Activated naive CD8-positive, alpha-beta T cell (primary cell): ENCODE results near the gene ADARB2.
"Not testable (repeated sequence)": the region's sequence is repeated elsewhere in the genome, so short reads cannot be mapped to it uniquely, and the experiment has no call there.

Experiments
- H3K27ac Mint-ChIP-seq: one replicate; pipeline ENCODE4 v1.8.0; 2021; ENCODE audit warnings: mixed read lengths
- H3K27me3 Mint-ChIP-seq: one replicate; pipeline ENCODE4 v1.8.0; 2021; ENCODE audit warnings: mixed read lengths
- H3K36me3 Mint-ChIP-seq: one replicate; pipeline ENCODE4 v1.8.0; 2021; ENCODE audit warnings: mixed read lengths
- H3K4me1 Mint-ChIP-seq: one replicate; pipeline ENCODE4 v1.8.0; 2021; ENCODE audit warnings: low read depth, mixed read lengths
- H3K4me3 Mint-ChIP-seq: one replicate; pipeline ENCODE4 v1.8.0; 2021; ENCODE audit warnings: mild to moderate bottlenecking, mixed read lengths
- H3K9me3 Mint-ChIP-seq: one replicate; pipeline ENCODE4 v1.8.0; 2021; ENCODE audit warnings: low read depth, mixed read lengths

The ADARB2 gene

GRCh38 chr10:1241973-1242935 is 495.1 kb downstream of the ADARB2 start:
- no peak overlapping the region for H3K4me3 Mint-ChIP-seq
- peaks cover 3% of the 10 kb centered on the region for H3K9me3 Mint-ChIP-seq
- peaks cover 6% of the 10 kb centered on the region for H3K27me3 Mint-ChIP-seq
- H3K4me1 Mint-ChIP-seq: peaks cover 7% of the 10 kb centered on the region
- no peak overlapping the region for H3K27ac Mint-ChIP-seq
- no peaks in the 10 kb centered on the region for H3K36me3 Mint-ChIP-seq

GRCh38 chr10:1241322-1241890 is 495.9 kb downstream of the ADARB2 start:
- peaks cover 5% of the 10 kb centered on the region for H3K27me3 Mint-ChIP-seq
- no peaks in the 10 kb centered on the region for H3K36me3 Mint-ChIP-seq
- H3K9me3 Mint-ChIP-seq: peaks cover 3% of the 10 kb centered on the region
- no peak overlapping the region for H3K27ac Mint-ChIP-seq
- no peak overlapping the region for H3K4me3 Mint-ChIP-seq
- H3K4me1 Mint-ChIP-seq: peaks cover 7% of the 10 kb centered on the region

GRCh38 chr10:1240341-1240775 is 497.0 kb downstream of the ADARB2 start:
- Mint-ChIP-seq H3K36me3 (no peaks in the 10 kb centered on the region), H3K4me3 (peak overlapping the region; percentile 68), H3K4me1 (peaks cover 7% of the 10 kb centered on the region), H3K27me3 (peaks cover 5% of the 10 kb centered on the region), H3K9me3 (peaks cover 3% of the 10 kb centered on the region), H3K27ac (no peak overlapping the region)

GRCh38 chr10:1233031-1233430 is 504.3 kb downstream of the ADARB2 start:
- Mint-ChIP-seq H3K36me3 (no peaks in the 10 kb centered on the region), H3K4me3 (no peak overlapping the region), H3K27ac (no peak overlapping the region), H3K4me1 (no peaks in the 10 kb centered on the region), H3K9me3 (no peaks in the 10 kb centered on the region), H3K27me3 (no peaks in the 10 kb centered on the region)

GRCh38 chr10:1232164-1232911 is 505.0 kb downstream of the ADARB2 start:
- Mint-ChIP-seq H3K4me1 (no peaks in the 10 kb centered on the region), H3K27me3 (no peaks in the 10 kb centered on the region), H3K27ac (no peak overlapping the region), H3K36me3 (no peaks in the 10 kb centered on the region), H3K4me3 (no peak overlapping the region), H3K9me3 (no peaks in the 10 kb centered on the region)

GRCh38 chr10:1230592-1231275 is 506.6 kb downstream of the ADARB2 start:
- Mint-ChIP-seq H3K9me3 (no peaks in the 10 kb centered on the region), H3K4me1 (no peaks in the 10 kb centered on the region), H3K36me3 (no peaks in the 10 kb centered on the region), H3K4me3 (no peak overlapping the region), H3K27me3 (no peaks in the 10 kb centered on the region), H3K27ac (no peak overlapping the region)

GRCh38 chr10:1230138-1230537 is 507.2 kb downstream of the ADARB2 start:
- Mint-ChIP-seq H3K27ac (no peak overlapping the region), H3K36me3 (no peaks in the 10 kb centered on the region)

GRCh38 chr10:1229574-1229973 is 507.8 kb downstream of the ADARB2 start:
- no peak overlapping the region for H3K4me3 Mint-ChIP-seq
- H3K36me3 Mint-ChIP-seq: no peaks in the 10 kb centered on the region
- no peaks in the 10 kb centered on the region for H3K4me1 Mint-ChIP-seq
- no peaks in the 10 kb centered on the region for H3K27me3 Mint-ChIP-seq
- H3K9me3 Mint-ChIP-seq: no peaks in the 10 kb centered on the region
- H3K27ac Mint-ChIP-seq: no peak overlapping the region

More at GRCh38 chr10:1230138-1230537, 507.2 kb downstream of the ADARB2 start:
- Mint-ChIP-seq H3K4me1 (no peaks in the 10 kb centered on the region), H3K4me3 (no peak overlapping the region), H3K9me3 (no peaks in the 10 kb centered on the region), H3K27me3 (no peaks in the 10 kb centered on the region)

- Mint-ChIP-seq H3K4me3 (no peak overlapping the region), H3K27ac (no peak overlapping the region), H3K4me1 (no peaks in the 10 kb centered on the region), H3K27me3 (no peaks in the 10 kb centered on the region), H3K9me3 (no peaks in the 10 kb centered on the region), H3K36me3 (no peaks in the 10 kb centered on the region)
These were observed 508.2 kb downstream of the ADARB2 start for GRCh38 chr10:1229116-1229515.

GRCh38 chr10:1228467-1228975 is 508.8 kb downstream of the ADARB2 start:
- Mint-ChIP-seq H3K27ac (no peak overlapping the region), H3K4me1 (no peaks in the 10 kb centered on the region), H3K4me3 (no peak overlapping the region), H3K9me3 (no peaks in the 10 kb centered on the region), H3K27me3 (no peaks in the 10 kb centered on the region), H3K36me3 (no peaks in the 10 kb centered on the region)

GRCh38 chr10:1227510-1228402 is 509.6 kb downstream of the ADARB2 start:
- Mint-ChIP-seq H3K27me3 (no peaks in the 10 kb centered on the region), H3K36me3 (no peaks in the 10 kb centered on the region), H3K9me3 (no peaks in the 10 kb centered on the region), H3K27ac (no peak overlapping the region), H3K4me1 (no peaks in the 10 kb centered on the region), H3K4me3 (no peak overlapping the region)

- H3K27ac Mint-ChIP-seq, H3K27me3 Mint-ChIP-seq, H3K4me3 Mint-ChIP-seq, H3K9me3 Mint-ChIP-seq, H3K36me3 Mint-ChIP-seq, H3K4me1 Mint-ChIP-seq: not testable (repeated sequence)
These were observed 510.4 kb downstream of the ADARB2 start for GRCh38 chr10:1226907-1227306.

GRCh38 chr10:1219874-1220273 is 517.5 kb downstream of the ADARB2 start:
- H3K36me3 Mint-ChIP-seq, H3K4me3 Mint-ChIP-seq, H3K9me3 Mint-ChIP-seq, H3K4me1 Mint-ChIP-seq, H3K27ac Mint-ChIP-seq, H3K27me3 Mint-ChIP-seq: not testable (repeated sequence)

GRCh38 chr10:1217661-1218060 is 519.7 kb downstream of the ADARB2 start:
- no peak overlapping the region for H3K4me3 Mint-ChIP-seq
- no peak overlapping the region for H3K27ac Mint-ChIP-seq
- no peaks in the 10 kb centered on the region for H3K4me1 Mint-ChIP-seq
- no peaks in the 10 kb centered on the region for H3K27me3 Mint-ChIP-seq
- H3K36me3 Mint-ChIP-seq: no peaks in the 10 kb centered on the region
- no peaks in the 10 kb centered on the region for H3K9me3 Mint-ChIP-seq
